IMR-90 (cell line): Measurements from ENCODE around the gene SLC35B2. TPM values are rescaled to one million over a fixed set of nuclear protein-coding genes. Genes with fewer than 3 reads are reported as not detected.

Experiments used
- ATAC-seq: fragments of 200-7000 bp; cut with Tn5 transposase; 2 replicates; pipeline ENCODE4 v1.9.1; 2020; ENCODE audit warnings: low read depth, mild to moderate bottlenecking, moderate library complexity
- BruUV-seq: library from RNA; stranded (reverse); fragments of 400-500 nt; replicated peaks from 2 replicates; lab custom pipeline; 2021; lab: Mats Ljungman, UMichigan
- CTCF ChIA-PET: fragments of 300-600 bp; formaldehyde crosslinking; extraction: SDS; loops from one replicate; lab custom pipeline; 2021; ENCODE audit warnings: antibody characterized with exemption; lab: Yijun Ruan, JAX
- POLR2A ChIA-PET: fragments of 300-600 bp; sonication (Branson Sonifier 250); formaldehyde crosslinking; loops from one replicate; lab custom pipeline; 2022; ENCODE audit warnings: antibody characterized with exemption; ENCODE audit not compliant: unreplicated experiment; lab: Charles Lee
- DNase-seq: peaks from one replicate; pipeline ENCODE4 v3.0.0; 2013
- H2AFZ ChIP-seq: replicated peaks from 2 replicates; pipeline ENCODE3; 2013; ENCODE audit warnings: low read length, mild to moderate bottlenecking; ENCODE audit not compliant: poor library complexity
- H2AK5ac ChIP-seq: 2 replicates; pipeline ENCODE4 v1.6.1; 2013; ENCODE audit warnings: low read depth, low read length, inconsistent platforms
- H2AK9ac ChIP-seq: replicated peaks from 2 replicates; pipeline ENCODE3; 2013; ENCODE audit warnings: mild to moderate bottlenecking, low read depth, low read length, moderate library complexity; ENCODE audit not compliant: poor library complexity
- H2BK120ac ChIP-seq: 2 replicates; pipeline ENCODE4 v1.6.1; 2013; ENCODE audit warnings: low read depth, low read length, inconsistent platforms
- H2BK15ac ChIP-seq: 3 replicates; pipeline ENCODE4 v1.6.1; 2013; ENCODE audit warnings: low read depth, low read length, inconsistent platforms
- H2BK20ac ChIP-seq: 2 replicates; pipeline ENCODE4 v1.6.1; 2013; ENCODE audit warnings: low read depth, mild to moderate bottlenecking, inconsistent platforms, low read length, moderate library complexity
- H2BK5ac ChIP-seq: 2 replicates; pipeline ENCODE4 v1.6.1; 2013; ENCODE audit warnings: mild to moderate bottlenecking, low read depth, low read length, inconsistent platforms; ENCODE audit not compliant: poor library complexity, severe bottlenecking
- H3K14ac ChIP-seq: replicated peaks from 2 replicates; pipeline ENCODE4 v1.6.1; 2013; ENCODE audit warnings: low read depth, low read length, inconsistent platforms
- H3K18ac ChIP-seq: 2 replicates; pipeline ENCODE4 v1.6.1; 2013; ENCODE audit warnings: low read depth, low read length, control low read depth
- H3K23ac ChIP-seq: 2 replicates; pipeline ENCODE4 v1.6.1; 2013; ENCODE audit warnings: low read depth, low read length, inconsistent platforms
- H3K27ac ChIP-seq: 2 replicates; pipeline ENCODE4 v1.5.1; 2013; ENCODE audit warnings: mild to moderate bottlenecking, control low read depth, low read length; ENCODE audit not compliant: insufficient read depth
- H3K27me3 ChIP-seq: 2 replicates; pipeline ENCODE4 v1.6.1; 2013; ENCODE audit warnings: low read length; ENCODE audit not compliant: control insufficient read depth, insufficient read depth
- H3K36me3 ChIP-seq: 2 replicates; pipeline ENCODE4 v1.6.1; 2013; ENCODE audit warnings: low read length, mixed read lengths; ENCODE audit not compliant: control insufficient read depth, insufficient read depth
- H3K4ac ChIP-seq: 2 replicates; pipeline ENCODE4 v1.6.1; 2013; ENCODE audit warnings: low read depth, low read length, inconsistent platforms
- H3K4me1 ChIP-seq: 2 replicates; pipeline ENCODE4 v1.6.1; 2013; ENCODE audit warnings: low read length, mixed read lengths; ENCODE audit not compliant: control insufficient read depth, insufficient read depth
- H3K4me2 ChIP-seq: 2 replicates; pipeline ENCODE4 v1.6.1; 2013; ENCODE audit warnings: low read depth, mild to moderate bottlenecking, control low read depth, low read length, moderate library complexity
- H3K4me3 ChIP-seq: 2 replicates; pipeline ENCODE4 v1.5.1; 2013; ENCODE audit warnings: low read depth, mild to moderate bottlenecking, control low read depth, low read length, moderate library complexity; ENCODE audit not compliant: insufficient read depth
- H3K56ac ChIP-seq: 2 replicates; pipeline ENCODE4 v1.6.1; 2013; ENCODE audit warnings: low read length, inconsistent platforms; ENCODE audit not compliant: insufficient read depth; ENCODE audit errors: extremely low read depth
- H3K79me1 ChIP-seq, 2 experiments: 2 replicates each; pipeline ENCODE4 v1.6.1; 2013; ENCODE audit warnings: low read length in 2 of 2, inconsistent platforms in 1 of 2, low read depth in 1 of 2
- H3K9ac ChIP-seq: 2 replicates; pipeline ENCODE4 v1.6.1; 2013; ENCODE audit warnings: low read depth, low read length, control low read depth
- H3K9me1 ChIP-seq: 2 replicates; pipeline ENCODE4 v1.6.1; 2013; ENCODE audit warnings: low read length, inconsistent platforms; ENCODE audit not compliant: insufficient read depth
- H3K9me3 ChIP-seq: 2 replicates; pipeline ENCODE4 v1.6.1; 2013; ENCODE audit warnings: low read length; ENCODE audit not compliant: control insufficient read depth, insufficient read depth
- H4K20me1 ChIP-seq: 2 replicates; pipeline ENCODE4 v1.6.1; 2013; ENCODE audit warnings: low read length, inconsistent platforms; ENCODE audit not compliant: insufficient read depth
- H4K5ac ChIP-seq: 2 replicates; pipeline ENCODE4 v1.6.1; 2013; ENCODE audit warnings: mild to moderate bottlenecking, low read depth, low read length, control low read depth
- H4K8ac ChIP-seq, 2 experiments: 2 replicates each; pipeline ENCODE4 v1.6.1; 2013; ENCODE audit warnings: low read depth in 2 of 2, low read length in 2 of 2, control low read depth in 1 of 2, inconsistent platforms in 1 of 2
- H4K91ac ChIP-seq: 2 replicates; pipeline ENCODE4 v1.6.1; 2013; ENCODE audit warnings: low read depth, low read length, inconsistent platforms; ENCODE audit not compliant: insufficient read depth
- BHLHE40 ChIP-seq: fragments of 150-350 bp; IDR thresholded peaks from 2 replicates; pipeline ENCODE4 v1.6.1; 2016; ENCODE audit warnings: mild to moderate bottlenecking, low read depth, low read length
- CEBPB ChIP-seq: IDR thresholded peaks from 2 replicates; pipeline ENCODE4 v1.6.1; 2012; ENCODE audit warnings: low read depth, low read length, improper control_type of control experiment
- CHD1 ChIP-seq: IDR thresholded peaks from 2 replicates; pipeline ENCODE4 v1.6.1; 2012; ENCODE audit warnings: low read depth, low read length, improper control_type of control experiment
- CTCF ChIP-seq: conservative IDR thresholded peaks from 2 replicates; pipeline ENCODE4 v1.5.1; 2012; ENCODE audit warnings: mild to moderate bottlenecking, low read depth, low read length, improper control_type of control experiment
- ELK1 ChIP-seq: fragments of 150-350 bp; IDR thresholded peaks from 2 replicates; pipeline ENCODE4 v1.6.1; 2016; ENCODE audit warnings: low read depth, mild to moderate bottlenecking, low read length, moderate library complexity, borderline replicate concordance
- FOS ChIP-seq: fragments of 150-350 bp; IDR thresholded peaks from 2 replicates; pipeline ENCODE4 v1.6.1; 2016; ENCODE audit warnings: low read depth, low read length
- MAZ ChIP-seq: IDR thresholded peaks from 2 replicates; pipeline ENCODE4 v1.6.1; 2012; ENCODE audit warnings: low read depth, mild to moderate bottlenecking, low read length, improper control_type of control experiment, moderate library complexity, borderline replicate concordance
- MXI1 ChIP-seq: IDR thresholded peaks from 2 replicates; pipeline ENCODE4 v1.6.1; 2012; ENCODE audit warnings: low read depth, mild to moderate bottlenecking, low read length, moderate library complexity, borderline replicate concordance
- POLR2A ChIP-seq: IDR thresholded peaks from 2 replicates; pipeline ENCODE4 v1.6.1; 2012; ENCODE audit warnings: mild to moderate bottlenecking, low read depth, low read length
- RAD21 ChIP-seq: IDR thresholded peaks from 2 replicates; pipeline ENCODE4 v1.6.1; 2012; ENCODE audit warnings: low read length, improper control_type of control experiment
- RCOR1 ChIP-seq: IDR thresholded peaks from 2 replicates; pipeline ENCODE4 v1.6.1; 2012; ENCODE audit warnings: mild to moderate bottlenecking, low read length, improper control_type of control experiment; ENCODE audit not compliant: insufficient replicate concordance
- RFX5 ChIP-seq: IDR thresholded peaks from 2 replicates; pipeline ENCODE4 v1.8.0; 2012; ENCODE audit warnings: low read depth, mild to moderate bottlenecking, low read length, moderate library complexity
- SMC3 ChIP-seq: fragments of 150-350 bp; IDR thresholded peaks from 2 replicates; pipeline ENCODE4 v1.6.1; 2016; ENCODE audit warnings: low read depth, mild to moderate bottlenecking, antibody characterized with exemption, low read length, moderate library complexity
- WGBS, 2 experiments: methylation state at CpG; one replicate each; pipeline versions ENCODE4 v1.1.5 to v1.1.7; 2013; ENCODE audit warnings: missing lambda C conversion rate in 2 of 2; ENCODE audit not compliant: insufficient read length in 1 of 2; ENCODE audit errors: extremely low coverage in 2 of 2; 5-methylcytosine and 5-hydroxymethylcytosine counted together
- dilution Hi-C: fragments of 300-500 bp; cut with HindIII; formaldehyde crosslinking; loops from one replicate; pipeline ENCODE4 v1.14.3; 2018; ENCODE audit warnings: low sequenced_read_pairs; ENCODE audit not compliant: unreplicated experiment
- in situ Hi-C: fragments of 300-500 bp; cut with MboI; formaldehyde crosslinking; loops from 3 replicates; pipeline ENCODE4 v1.14.3; 2019; ENCODE audit warnings: low sequenced_read_pairs, inconsistent platforms, mixed read lengths
- intact Hi-C: fragments of 100-400 bp; cut with micrococcal nuclease; formaldehyde crosslinking; loops from 2 replicates; pipeline ENCODE4 v1.10.0; 2022
- polyA plus RNA-seq, 3 experiments: library from polyadenylated mRNA; depleted of rRNA; stranded (reverse); fragments of >200 nt; gene quantifications; 2 replicates each; pipeline ENCODE4 v1.2.3, GENCODE V29; 2012; ENCODE audit warnings: low replicate concordance in 1 of 3
- total RNA-seq: library from RNA; depleted of rRNA; stranded (reverse); fragments of >200 nt; gene quantifications from 2 replicates; pipeline ENCODE4 v1.2.3, GENCODE V29; 2012
- TF ChIP-seq, protein P1 (sequence below): fragments of 150-350 bp; IDR thresholded peaks from 2 replicates; pipeline ENCODE4 v1.6.1; 2017; ENCODE audit warnings: mild to moderate bottlenecking, antibody characterized with exemption, low read length, low read depth

Gene SLC35B2
- total and polyA plus RNA-seq, 2 of the 4 experiments (the other 2 are of a cell fraction): 51.4 to 89.9 TPM

DNA sequence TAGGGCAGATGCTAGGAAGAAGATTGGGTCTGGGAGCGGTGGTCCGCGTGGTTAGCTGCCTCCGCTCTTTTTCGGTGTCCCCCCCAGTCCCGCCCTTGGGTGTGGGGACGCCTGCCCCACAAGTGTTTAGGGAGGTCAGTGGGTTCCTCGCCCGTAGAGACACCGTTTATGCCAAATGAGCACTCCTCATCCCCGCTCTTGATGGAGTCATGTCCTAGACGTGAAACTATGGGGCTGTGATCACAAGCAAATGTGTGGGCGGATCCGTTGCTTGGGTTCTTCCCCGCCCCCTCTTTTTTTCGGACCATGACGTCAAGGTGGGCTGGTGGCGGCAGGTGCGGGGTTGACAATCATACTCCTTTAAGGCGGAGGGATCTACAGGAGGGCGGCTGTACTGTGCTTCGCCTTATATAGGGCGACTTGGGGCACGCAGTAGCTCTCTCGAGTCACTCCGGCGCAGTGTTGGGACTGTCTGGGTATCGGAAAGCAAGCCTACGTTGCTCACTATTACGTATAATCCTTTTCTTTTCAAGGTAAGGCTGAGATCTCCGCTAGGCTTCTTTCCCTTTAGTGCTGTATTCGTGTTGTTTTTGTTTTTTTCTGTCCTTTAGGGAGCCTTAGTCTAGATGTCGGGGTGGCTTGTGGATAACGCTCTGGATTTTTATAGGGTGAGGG lies 10.5 kb downstream of the SLC35B2 start, which contains the start of gene HSP90AB1:
HSP90AB1 (plus strand) TSS at position 439 of the 675 bp plus-strand sequence. CDS start 1,529 bp downstream, outside the sequence.
- Histone ChIP-seq H3K4me3 (peak within 1 kb of the TSS; percentile 85), H3K23ac (peak within 1 kb of the TSS; percentile 97), H3K4ac (peak within 1 kb of the TSS; percentile 100), H4K20me1 (peaks cover 49% of the 10 kb centered on the region), H2BK5ac (peak within 1 kb of the TSS; percentile 93), H2AK5ac (peak within 1 kb of the TSS; percentile 94), H3K9ac (peak within 1 kb of the TSS; percentile 85), H3K36me3 (peaks cover 26% of the 10 kb centered on the region), H3K27me3 (no peaks in the 10 kb centered on the region), H3K4me2 (peak within 1 kb of the TSS; percentile 89), H4K8ac (peak within 1 kb of the TSS; percentile 60 to 93), H3K79me1 (peaks cover 12 to 52% of the 10 kb centered on the region in 2 experiments), H3K14ac (peak within 1 kb of the TSS; percentile 100), H2AFZ (peak within 1 kb of the TSS; percentile 100), H3K27ac (peak within 1 kb of the TSS; percentile 83), H2BK120ac (peak within 1 kb of the TSS; percentile 75), H3K4me1 (peaks cover 5% of the 10 kb centered on the region), H2BK15ac (peak within 1 kb of the TSS; percentile 37; the same call in 2 of the 3 replicates), H4K5ac (peak within 1 kb of the TSS; percentile 87), H3K18ac (peak within 1 kb of the TSS; percentile 78), H3K56ac (peak within 1 kb of the TSS; percentile 99), H4K91ac (peak within 1 kb of the TSS; percentile 93), H2BK20ac (no peak within 1 kb of the TSS), H3K9me1 (peaks cover 18% of the 10 kb centered on the region), H2AK9ac (peak within 1 kb of the TSS; percentile 100), H3K9me3 (no peaks in the 10 kb centered on the region)
- CTCF ChIA-PET: interaction anchor here (0.8 kb wide), 1 partner anchor 25 kb away, joined by 3 read pairs; no protein-coding TSS in a partner anchor
- intact Hi-C loops: no loop called here
- whole genome bisulfite sequencing, 2 experiments: 0% methylated on average over 7 of the region's 34 CpGs; no CpG with 5 or more reads in 1 of the 2 experiments
- POLR2A ChIA-PET: interaction anchor here (0.5 to 3.0 kb wide), 4 partner anchors 8 to 12 kb away, joined by 4 to 27 read pairs (median 9); partner anchors contain the start of gene SLC35B2
- dilution Hi-C loops: no loop called here
- DNase-seq (peak; percentile 98), ATAC-seq (peak; percentile 75)
- no TSS peak for BruUV-seq
- TF ChIP-seq FOS: no peak
- peak; percentile 100 for TF ChIP-seq POLR2A
- no peak for TF ChIP-seq ELK1
- TF ChIP-seq BHLHE40: peak; percentile 65; the same call in 1 of the 2 replicates
- no peak for TF ChIP-seq RCOR1
- no peak for TF ChIP-seq MXI1
- no peak for TF ChIP-seq RFX5
- peak; percentile 71; the same call in 1 of the 2 replicates for TF ChIP-seq MAZ
- TF ChIP-seq RAD21: no peak
- TF ChIP-seq SMC3: no peak
- TF ChIP-seq CHD1: peak; percentile 99
- no peak for TF ChIP-seq CTCF
- TF ChIP-seq CEBPB: no peak
- TF ChIP-seq, protein P1, sequence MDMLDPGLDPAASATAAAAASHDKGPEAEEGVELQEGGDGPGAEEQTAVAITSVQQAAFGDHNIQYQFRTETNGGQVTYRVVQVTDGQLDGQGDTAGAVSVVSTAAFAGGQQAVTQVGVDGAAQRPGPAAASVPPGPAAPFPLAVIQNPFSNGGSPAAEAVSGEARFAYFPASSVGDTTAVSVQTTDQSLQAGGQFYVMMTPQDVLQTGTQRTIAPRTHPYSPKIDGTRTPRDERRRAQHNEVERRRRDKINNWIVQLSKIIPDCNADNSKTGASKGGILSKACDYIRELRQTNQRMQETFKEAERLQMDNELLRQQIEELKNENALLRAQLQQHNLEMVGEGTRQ: no peak
- in situ Hi-C loops: no loop called here
